NCI-H2029 (cell line): ENCODE data around the gene ARMH2.
A peak's percentile ranks its signal among the peaks of the same experiment; 100 is the strongest.
"Not testable (repeated sequence)": the region's sequence is repeated elsewhere in the genome, so short reads cannot be mapped to it uniquely, and the experiment has no call there.

Experiments used
- DNase-seq: peaks from one replicate; lab custom pipeline; 2025; lab: John Stamatoyannopoulos, UW

ARMH2 gene

GRCh38 chr6:24764833-24765828, 33.6 kb downstream of the ARMH2 start:
- not testable (repeated sequence) for DNase-seq

- peak; percentile 23 for DNase-seq
Measured at GRCh38 chr6:24763578-24763977, 35.1 kb downstream of the ARMH2 start.

- no peak for DNase-seq
Measured at GRCh38 chr6:24761851-24762250, 36.9 kb downstream of the ARMH2 start.

- DNase-seq: no peak
Measured at GRCh38 chr6:24761193-24761835, 37.4 kb downstream of the ARMH2 start.

GRCh38 chr6:24760210-24760609, 38.5 kb downstream of the ARMH2 start:
- DNase-seq: no peak

- no peak for DNase-seq
Measured at GRCh38 chr6:24759718-24760117, 39.0 kb downstream of the ARMH2 start.

- DNase-seq: no peak
Measured at GRCh38 chr6:24757611-24758010, 41.1 kb downstream of the ARMH2 start.

- no peak for DNase-seq
Measured at GRCh38 chr6:24755279-24755678, 43.4 kb downstream of the ARMH2 start.

GRCh38 chr6:24754378-24754777, 44.3 kb downstream of the ARMH2 start:
- not testable (repeated sequence) for DNase-seq

GRCh38 chr6:24753545-24753944, 45.2 kb downstream of the ARMH2 start:
- no peak for DNase-seq

GRCh38 chr6:24752917-24753492, 45.7 kb downstream of the ARMH2 start:
- DNase-seq: no peak

GRCh38 chr6:24752503-24752902, 46.2 kb downstream of the ARMH2 start:
- DNase-seq: no peak

- not testable (repeated sequence) for DNase-seq
Measured at GRCh38 chr6:24750878-24751277, 47.8 kb downstream of the ARMH2 start.

- no peak for DNase-seq
Measured at GRCh38 chr6:24749297-24749696, 49.4 kb downstream of the ARMH2 start.
